ENCODE measurements around the gene PREX1. TPM values are rescaled to one million over a fixed set of nuclear protein-coding genes. Genes with fewer than 3 reads are reported as not detected.

PREX1 gene
- total and polyA plus RNA-seq, 8 donors, result 1.5 to 13.2 (median 6.3) TPM

- intact Hi-C loops (cut with DNase I), result no loop called here
- Histone ChIP-seq H3K4me1 (no peaks in the 10 kb centered on the region), H3K36me3 (no peaks in the 10 kb centered on the region), H3K27ac (no peak overlapping the region), H3K27me3 (no peaks in the 10 kb centered on the region), H3K4me3 (no peak overlapping the region), H3K9me3 (no peaks in the 10 kb centered on the region)
- DNase-seq, result no peak
- WGBS, 2 donors, result 24 to 32% methylated on average over 5 of the region's 5 CpGs
- TF ChIP-seq, protein P1, sequence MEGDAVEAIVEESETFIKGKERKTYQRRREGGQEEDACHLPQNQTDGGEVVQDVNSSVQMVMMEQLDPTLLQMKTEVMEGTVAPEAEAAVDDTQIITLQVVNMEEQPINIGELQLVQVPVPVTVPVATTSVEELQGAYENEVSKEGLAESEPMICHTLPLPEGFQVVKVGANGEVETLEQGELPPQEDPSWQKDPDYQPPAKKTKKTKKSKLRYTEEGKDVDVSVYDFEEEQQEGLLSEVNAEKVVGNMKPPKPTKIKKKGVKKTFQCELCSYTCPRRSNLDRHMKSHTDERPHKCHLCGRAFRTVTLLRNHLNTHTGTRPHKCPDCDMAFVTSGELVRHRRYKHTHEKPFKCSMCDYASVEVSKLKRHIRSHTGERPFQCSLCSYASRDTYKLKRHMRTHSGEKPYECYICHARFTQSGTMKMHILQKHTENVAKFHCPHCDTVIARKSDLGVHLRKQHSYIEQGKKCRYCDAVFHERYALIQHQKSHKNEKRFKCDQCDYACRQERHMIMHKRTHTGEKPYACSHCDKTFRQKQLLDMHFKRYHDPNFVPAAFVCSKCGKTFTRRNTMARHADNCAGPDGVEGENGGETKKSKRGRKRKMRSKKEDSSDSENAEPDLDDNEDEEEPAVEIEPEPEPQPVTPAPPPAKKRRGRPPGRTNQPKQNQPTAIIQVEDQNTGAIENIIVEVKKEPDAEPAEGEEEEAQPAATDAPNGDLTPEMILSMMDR (IDR thresholded peaks at IDR 0.05), result no peak
- no peak for FAIRE-seq
- ATAC-seq, result no peak
These were observed 245.2 kb downstream of the PREX1 start for GRCh38 chr20:48582673-48582985.

DNA sequence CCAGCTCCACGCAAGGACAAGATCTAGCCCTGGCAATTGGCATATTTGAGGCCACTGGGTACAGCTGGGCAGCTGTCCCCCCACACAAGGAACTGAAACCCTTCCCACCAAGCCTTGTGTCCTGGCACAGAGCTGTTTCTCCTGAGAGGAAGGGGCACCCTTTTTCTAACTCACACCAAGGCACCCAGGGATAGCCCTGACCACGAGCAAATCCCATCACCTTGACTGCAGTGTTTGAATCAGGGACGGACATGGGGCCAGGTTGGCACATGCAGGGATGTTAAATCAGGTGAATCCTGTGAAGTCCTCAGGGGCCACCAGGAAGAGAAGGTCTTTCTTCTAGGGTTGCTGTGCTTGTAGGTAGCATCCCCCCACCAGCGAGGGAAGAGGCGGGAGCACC, 246.6 kb downstream of the PREX1 start:
- no peak for DNase-seq
- no peaks in the 10 kb centered on the region for H3K4me1 ChIP-seq
- H3K4me3 ChIP-seq, result no peak overlapping the region
- no peaks in the 10 kb centered on the region for H3K9me3 ChIP-seq
- no peak for ATAC-seq
- intact Hi-C loops (cut with DNase I), result no loop called here
- FAIRE-seq, result no peak
- H3K27ac ChIP-seq, result no peak overlapping the region
- TF ChIP-seq, protein P1 (IDR thresholded peaks at IDR 0.05), result no peak
- no peaks in the 10 kb centered on the region for H3K36me3 ChIP-seq
- H3K27me3 ChIP-seq, result no peaks in the 10 kb centered on the region
- WGBS, 2 donors, result 73 to 82% methylated on average over 5 of the region's 5 CpGs

DNA sequence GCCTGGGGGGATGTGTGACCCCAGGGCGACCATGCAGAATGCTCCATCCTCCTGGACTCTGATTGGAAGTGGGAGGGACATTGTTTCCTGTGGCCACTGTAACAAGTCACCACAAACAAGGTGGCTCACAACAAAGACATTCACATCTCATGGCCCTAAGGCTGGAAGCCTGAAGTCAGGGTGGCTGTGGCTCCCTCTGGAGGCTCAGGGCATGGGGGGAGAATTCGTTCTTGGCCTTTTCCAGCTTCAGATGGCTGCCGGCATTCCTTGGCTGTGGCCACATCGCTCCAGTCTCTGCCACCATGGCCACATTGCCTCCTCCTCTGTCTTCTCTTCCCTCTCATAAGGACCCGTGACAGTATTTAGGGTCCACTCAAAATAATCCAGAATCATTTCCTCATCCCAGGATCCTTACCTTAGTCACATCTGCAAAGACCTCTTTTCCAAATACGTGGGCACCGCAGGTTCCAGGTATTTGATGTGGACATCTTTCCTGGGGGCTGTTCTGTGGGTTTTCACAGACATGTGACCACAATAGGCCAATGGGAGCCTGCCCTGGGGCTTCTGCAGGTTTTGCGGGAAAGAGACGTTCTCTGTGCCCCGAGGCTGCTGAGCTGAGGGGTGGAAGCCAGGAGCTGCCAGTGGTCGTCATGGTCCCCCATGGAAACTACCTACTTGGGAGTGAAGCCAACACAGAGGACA, 249.3 kb downstream of the PREX1 start:
- no peak for ATAC-seq
- intact Hi-C loops (cut with DNase I), result no loop called here
- WGBS, 2 donors, result 62 to 75% methylated on average over 11 of the region's 11 CpGs

GRCh38 chr20:48577557-48577956, 250.2 kb downstream of the PREX1 start:
- 49 to 63% methylated on average over 11 of the region's 11 CpGs for WGBS, 2 donors
- FAIRE-seq (no peak), DNase-seq (no peak), ATAC-seq (no peak)
- Histone ChIP-seq H3K36me3 (no peaks in the 10 kb centered on the region), H3K27me3 (no peaks in the 10 kb centered on the region), H3K4me3 (no peak overlapping the region), H3K9me3 (no peaks in the 10 kb centered on the region), H3K4me1 (no peaks in the 10 kb centered on the region), H3K27ac (no peak overlapping the region)
- TF ChIP-seq, protein P1 (IDR thresholded peaks at IDR 0.05), result no peak
- intact Hi-C loops (cut with DNase I), result no loop called here

More for the DNA sequence above, 249.3 kb downstream of the PREX1 start:
- no peak for DNase-seq
- no peaks in the 10 kb centered on the region for H3K4me1 ChIP-seq
- H3K27me3 ChIP-seq, result no peaks in the 10 kb centered on the region
- H3K27ac ChIP-seq, result no peak overlapping the region
- H3K4me3 ChIP-seq, result no peak overlapping the region
- no peaks in the 10 kb centered on the region for H3K36me3 ChIP-seq
- FAIRE-seq, result no peak
- H3K9me3 ChIP-seq, result no peaks in the 10 kb centered on the region
- TF ChIP-seq, protein P1 (IDR thresholded peaks at IDR 0.05), result no peak

- H3K9me3 ChIP-seq, result no peaks in the 10 kb centered on the region
- H3K4me1 ChIP-seq, result no peaks in the 10 kb centered on the region
- no peak overlapping the region for H3K27ac ChIP-seq
- H3K27me3 ChIP-seq, result no peaks in the 10 kb centered on the region
- no peak for ATAC-seq
- no peak for DNase-seq
- intact Hi-C loops (cut with DNase I), result no loop called here
- 2 to 4% methylated on average over 1 of the region's 1 CpG for WGBS, 2 donors
- no peak overlapping the region for H3K4me3 ChIP-seq
- FAIRE-seq, result no peak
- TF ChIP-seq, protein P1 (IDR thresholded peaks at IDR 0.05), result no peak
- H3K36me3 ChIP-seq, result no peaks in the 10 kb centered on the region
These were observed 253.4 kb downstream of the PREX1 start for GRCh38 chr20:48574383-48574782.

Other genes starting within 250 kb of the PREX1 start
- gene ARFGEF2, start 93.7 kb upstream of the PREX1 start, total RNA-seq, result 10 to 100 TPM; 20.9 to 26.2 (median 23.6) TPM
- gene ARFGEF2, start 93.7 kb upstream of the PREX1 start, polyA plus RNA-seq, result 10 to 100 TPM in 1 of 2 donors, 1 to 10 TPM in 1; 6.9 to 10.1 TPM
- 10 to 100 TPM; 15.1 to 23.6 (median 18.5) TPM for gene CSE1L, start 218.3 kb upstream of the PREX1 start, total RNA-seq
- gene CSE1L, start 218.3 kb upstream of the PREX1 start, polyA plus RNA-seq, result 10 to 100 TPM; 10.4 to 17.7 TPM